ENCODE results near the gene HLA-DMA. TPM values are rescaled to one million over a fixed set of nuclear protein-coding genes. Genes with fewer than 3 reads are reported as not detected.
A peak's percentile ranks its signal among the peaks of the same experiment; 100 is the strongest.

The HLA-DMA gene
- total and polyA plus RNA-seq, 9 of the 15 experiments (the other 6 are each of a cell fraction or from before 2014, with no cell fraction given) = 0.13 to 0.83 (median 0.51) TPM

DNA sequence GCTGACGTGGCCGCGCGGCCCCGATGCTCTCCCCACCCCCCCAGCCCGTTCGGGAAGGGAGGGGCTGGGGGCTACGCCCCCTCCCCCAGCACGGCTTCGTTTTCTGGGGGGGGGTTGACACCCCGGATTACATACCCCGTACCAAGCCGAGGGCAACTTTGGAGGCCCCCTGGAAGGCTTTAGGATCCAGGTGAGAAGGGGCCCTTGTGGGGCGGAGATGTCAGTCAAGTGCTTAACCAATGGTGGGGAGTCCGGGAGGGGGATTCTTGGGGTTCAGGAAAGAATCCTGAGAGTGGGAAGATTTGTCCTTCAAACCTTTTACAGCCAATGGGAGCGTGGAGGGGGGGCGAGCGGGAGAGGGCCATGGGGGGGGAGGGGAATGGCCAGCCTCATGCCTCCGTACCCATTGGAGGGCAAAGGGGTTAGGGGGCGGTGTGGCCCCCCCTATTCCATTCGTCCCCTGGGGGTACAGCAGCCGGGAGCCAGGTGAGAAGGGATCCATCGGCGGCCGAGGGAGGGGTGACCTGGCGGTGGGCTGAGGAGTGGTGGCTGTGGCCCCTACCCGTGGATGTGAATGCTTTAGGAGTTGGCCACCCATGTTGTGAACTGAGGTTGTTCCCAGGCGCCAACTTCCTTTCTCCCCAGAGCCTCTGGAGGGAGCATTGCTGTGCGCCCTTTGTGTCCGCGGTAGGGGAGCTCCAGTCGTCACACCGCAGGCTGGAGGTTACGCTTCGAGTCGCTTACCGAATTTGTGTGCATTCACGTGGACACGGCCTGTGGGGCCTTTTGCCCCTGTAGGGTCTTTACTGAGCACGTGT, 16.2 kb upstream of the HLA-DMA start (continued):
- TF ChIP-seq ZFP30 (CRISPR knock-in tag; IDR thresholded peaks at IDR 0.05; ENCODE audit: borderline replicate concordance) (no peak), PTBP1 (IDR thresholded peaks at IDR 0.05; ENCODE audit: low read depth, low read length) (peak; percentile 51; the same call in 1 of the 2 replicates), ZNF589 (CRISPR knock-in tag; IDR thresholded peaks at IDR 0.05; ENCODE audit: low read depth) (peak; percentile 80; the same call in 1 of the 2 replicates), SP2 (IDR thresholded peaks at IDR 0.05; ENCODE audit: extremely low read depth, low read depth, low read length, poor library complexity, severe bottlenecking) (no peak), MEF2D (tag; conservative IDR thresholded peaks at IDR 0.05; ENCODE audit: low read depth) (no peak; the same call in 1 of the 2 replicates)
- TF ChIP-seq, protein P1, sequence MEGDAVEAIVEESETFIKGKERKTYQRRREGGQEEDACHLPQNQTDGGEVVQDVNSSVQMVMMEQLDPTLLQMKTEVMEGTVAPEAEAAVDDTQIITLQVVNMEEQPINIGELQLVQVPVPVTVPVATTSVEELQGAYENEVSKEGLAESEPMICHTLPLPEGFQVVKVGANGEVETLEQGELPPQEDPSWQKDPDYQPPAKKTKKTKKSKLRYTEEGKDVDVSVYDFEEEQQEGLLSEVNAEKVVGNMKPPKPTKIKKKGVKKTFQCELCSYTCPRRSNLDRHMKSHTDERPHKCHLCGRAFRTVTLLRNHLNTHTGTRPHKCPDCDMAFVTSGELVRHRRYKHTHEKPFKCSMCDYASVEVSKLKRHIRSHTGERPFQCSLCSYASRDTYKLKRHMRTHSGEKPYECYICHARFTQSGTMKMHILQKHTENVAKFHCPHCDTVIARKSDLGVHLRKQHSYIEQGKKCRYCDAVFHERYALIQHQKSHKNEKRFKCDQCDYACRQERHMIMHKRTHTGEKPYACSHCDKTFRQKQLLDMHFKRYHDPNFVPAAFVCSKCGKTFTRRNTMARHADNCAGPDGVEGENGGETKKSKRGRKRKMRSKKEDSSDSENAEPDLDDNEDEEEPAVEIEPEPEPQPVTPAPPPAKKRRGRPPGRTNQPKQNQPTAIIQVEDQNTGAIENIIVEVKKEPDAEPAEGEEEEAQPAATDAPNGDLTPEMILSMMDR (IDR thresholded peaks at IDR 0.05 in 2 of 3, conservative IDR thresholded peaks at IDR 0.05 in 1 of 3; ENCODE audit: insufficient read depth in 2 of 3, low read depth in 1 of 3, low read length in 3 of 3) = peak; percentile 25 to 34 (median 31); a peak in 3 of 6 replicates
- TF ChIP-seq, protein P2, sequence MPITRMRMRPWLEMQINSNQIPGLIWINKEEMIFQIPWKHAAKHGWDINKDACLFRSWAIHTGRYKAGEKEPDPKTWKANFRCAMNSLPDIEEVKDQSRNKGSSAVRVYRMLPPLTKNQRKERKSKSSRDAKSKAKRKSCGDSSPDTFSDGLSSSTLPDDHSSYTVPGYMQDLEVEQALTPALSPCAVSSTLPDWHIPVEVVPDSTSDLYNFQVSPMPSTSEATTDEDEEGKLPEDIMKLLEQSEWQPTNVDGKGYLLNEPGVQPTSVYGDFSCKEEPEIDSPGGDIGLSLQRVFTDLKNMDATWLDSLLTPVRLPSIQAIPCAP (CRISPR knock-in tag; IDR thresholded peaks at IDR 0.05; ENCODE audit: borderline replicate concordance) = 0 out of 2 replicates have a peak, but pooled peaks have one; percentile 42
- TF ChIP-seq, protein P3, sequence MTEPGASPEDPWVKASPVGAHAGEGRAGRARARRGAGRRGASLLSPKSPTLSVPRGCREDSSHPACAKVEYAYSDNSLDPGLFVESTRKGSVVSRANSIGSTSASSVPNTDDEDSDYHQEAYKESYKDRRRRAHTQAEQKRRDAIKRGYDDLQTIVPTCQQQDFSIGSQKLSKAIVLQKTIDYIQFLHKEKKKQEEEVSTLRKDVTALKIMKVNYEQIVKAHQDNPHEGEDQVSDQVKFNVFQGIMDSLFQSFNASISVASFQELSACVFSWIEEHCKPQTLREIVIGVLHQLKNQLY (CRISPR knock-in tag; conservative IDR thresholded peaks at IDR 0.05) = 0 out of 4 replicates have a peak, but pooled peaks of 1 of the 2 experiments have one; percentile 83
- TF ChIP-seq, protein P4, sequence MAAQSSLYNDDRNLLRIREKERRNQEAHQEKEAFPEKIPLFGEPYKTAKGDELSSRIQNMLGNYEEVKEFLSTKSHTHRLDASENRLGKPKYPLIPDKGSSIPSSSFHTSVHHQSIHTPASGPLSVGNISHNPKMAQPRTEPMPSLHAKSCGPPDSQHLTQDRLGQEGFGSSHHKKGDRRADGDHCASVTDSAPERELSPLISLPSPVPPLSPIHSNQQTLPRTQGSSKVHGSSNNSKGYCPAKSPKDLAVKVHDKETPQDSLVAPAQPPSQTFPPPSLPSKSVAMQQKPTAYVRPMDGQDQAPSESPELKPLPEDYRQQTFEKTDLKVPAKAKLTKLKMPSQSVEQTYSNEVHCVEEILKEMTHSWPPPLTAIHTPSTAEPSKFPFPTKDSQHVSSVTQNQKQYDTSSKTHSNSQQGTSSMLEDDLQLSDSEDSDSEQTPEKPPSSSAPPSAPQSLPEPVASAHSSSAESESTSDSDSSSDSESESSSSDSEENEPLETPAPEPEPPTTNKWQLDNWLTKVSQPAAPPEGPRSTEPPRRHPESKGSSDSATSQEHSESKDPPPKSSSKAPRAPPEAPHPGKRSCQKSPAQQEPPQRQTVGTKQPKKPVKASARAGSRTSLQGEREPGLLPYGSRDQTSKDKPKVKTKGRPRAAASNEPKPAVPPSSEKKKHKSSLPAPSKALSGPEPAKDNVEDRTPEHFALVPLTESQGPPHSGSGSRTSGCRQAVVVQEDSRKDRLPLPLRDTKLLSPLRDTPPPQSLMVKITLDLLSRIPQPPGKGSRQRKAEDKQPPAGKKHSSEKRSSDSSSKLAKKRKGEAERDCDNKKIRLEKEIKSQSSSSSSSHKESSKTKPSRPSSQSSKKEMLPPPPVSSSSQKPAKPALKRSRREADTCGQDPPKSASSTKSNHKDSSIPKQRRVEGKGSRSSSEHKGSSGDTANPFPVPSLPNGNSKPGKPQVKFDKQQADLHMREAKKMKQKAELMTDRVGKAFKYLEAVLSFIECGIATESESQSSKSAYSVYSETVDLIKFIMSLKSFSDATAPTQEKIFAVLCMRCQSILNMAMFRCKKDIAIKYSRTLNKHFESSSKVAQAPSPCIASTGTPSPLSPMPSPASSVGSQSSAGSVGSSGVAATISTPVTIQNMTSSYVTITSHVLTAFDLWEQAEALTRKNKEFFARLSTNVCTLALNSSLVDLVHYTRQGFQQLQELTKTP (IDR thresholded peaks at IDR 0.05; ENCODE audit: low read depth in 1 of 2, partially characterized antibody in 2 of 2) = no peak
- TF ChIP-seq, protein P5, sequence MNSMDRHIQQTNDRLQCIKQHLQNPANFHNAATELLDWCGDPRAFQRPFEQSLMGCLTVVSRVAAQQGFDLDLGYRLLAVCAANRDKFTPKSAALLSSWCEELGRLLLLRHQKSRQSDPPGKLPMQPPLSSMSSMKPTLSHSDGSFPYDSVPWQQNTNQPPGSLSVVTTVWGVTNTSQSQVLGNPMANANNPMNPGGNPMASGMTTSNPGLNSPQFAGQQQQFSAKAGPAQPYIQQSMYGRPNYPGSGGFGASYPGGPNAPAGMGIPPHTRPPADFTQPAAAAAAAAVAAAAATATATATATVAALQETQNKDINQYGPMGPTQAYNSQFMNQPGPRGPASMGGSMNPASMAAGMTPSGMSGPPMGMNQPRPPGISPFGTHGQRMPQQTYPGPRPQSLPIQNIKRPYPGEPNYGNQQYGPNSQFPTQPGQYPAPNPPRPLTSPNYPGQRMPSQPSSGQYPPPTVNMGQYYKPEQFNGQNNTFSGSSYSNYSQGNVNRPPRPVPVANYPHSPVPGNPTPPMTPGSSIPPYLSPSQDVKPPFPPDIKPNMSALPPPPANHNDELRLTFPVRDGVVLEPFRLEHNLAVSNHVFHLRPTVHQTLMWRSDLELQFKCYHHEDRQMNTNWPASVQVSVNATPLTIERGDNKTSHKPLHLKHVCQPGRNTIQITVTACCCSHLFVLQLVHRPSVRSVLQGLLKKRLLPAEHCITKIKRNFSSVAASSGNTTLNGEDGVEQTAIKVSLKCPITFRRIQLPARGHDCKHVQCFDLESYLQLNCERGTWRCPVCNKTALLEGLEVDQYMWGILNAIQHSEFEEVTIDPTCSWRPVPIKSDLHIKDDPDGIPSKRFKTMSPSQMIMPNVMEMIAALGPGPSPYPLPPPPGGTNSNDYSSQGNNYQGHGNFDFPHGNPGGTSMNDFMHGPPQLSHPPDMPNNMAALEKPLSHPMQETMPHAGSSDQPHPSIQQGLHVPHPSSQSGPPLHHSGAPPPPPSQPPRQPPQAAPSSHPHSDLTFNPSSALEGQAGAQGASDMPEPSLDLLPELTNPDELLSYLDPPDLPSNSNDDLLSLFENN (IDR thresholded peaks at IDR 0.05; ENCODE audit: low read depth in 2 of 2, low read length in 2 of 2) = 0 out of 4 replicates have a peak, but pooled peaks of 1 of the 2 experiments have one; percentile 13

Measured in K562 (cell line).